PFSK-1 (cell line): ENCODE measurements around the gene SULT2B1.

Experiments used
- POLR2AphosphoS5 ChIP-seq: IDR thresholded peaks from 2 replicates; pipeline ENCODE4 v1.6.1; 2012; ENCODE audit warnings: low read depth, mild to moderate bottlenecking, control low read depth, low read length, moderate library complexity
- SIN3A ChIP-seq: IDR thresholded peaks from 2 replicates; pipeline ENCODE4 v1.6.1; 2012; ENCODE audit warnings: mild to moderate bottlenecking, low read length, moderate library complexity, borderline replicate concordance; ENCODE audit not compliant: insufficient read depth

DNA sequence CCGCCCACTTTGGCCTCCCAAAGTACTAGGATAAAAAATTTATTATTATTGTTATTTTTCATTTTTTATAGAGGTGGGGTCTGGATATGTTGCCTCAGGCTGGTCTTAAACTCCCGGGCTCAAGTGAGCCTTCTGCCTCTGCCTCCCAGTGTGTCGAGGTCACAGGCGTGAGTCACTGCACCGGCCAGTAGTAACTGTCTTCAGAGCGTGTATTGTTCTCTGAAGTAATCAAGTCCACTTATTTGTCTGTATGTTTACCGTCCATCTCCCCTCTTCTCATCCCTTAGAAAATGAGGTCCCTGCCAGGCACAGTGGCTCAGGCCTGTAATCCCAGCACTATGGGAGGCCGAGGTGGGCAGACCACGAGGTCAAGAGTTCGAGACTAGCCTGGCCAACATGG, 18.2 kb upstream of the SULT2B1 start:
- no peak for TF ChIP-seq POLR2AphosphoS5
- TF ChIP-seq SIN3A = no peak
